ENCODE data around the gene UBE3A. TPM values are rescaled to one million over a fixed set of nuclear protein-coding genes. Genes with fewer than 3 reads are reported as not detected.

UBE3A gene
- total RNA-seq (2021; ENCODE audit: unreplicated experiment): 102 TPM
- 37.9 TPM for polyA plus RNA-seq (2012; ENCODE audit: insufficient read length)
- percentile 96 among the genes with signal in this experiment for Bru-seq, nascent RNA
- BruChase-seq, experiment 1, labeled RNA remaining after a 2-hour chase: percentile 91 among the genes with signal in this experiment
- BruChase-seq, experiment 2, labeled RNA remaining after a 6-hour chase: percentile 89 among the genes with signal in this experiment
- long read RNA-seq, full-length matches to known transcripts: 147 of 259 reads
- long read RNA-seq, partial matches to known transcripts: 40 of 259 reads
- long read RNA-seq, other reads (novel, unspliced or antisense): 72 of 259 reads

GRCh38 chr15:25438601-25439368 is at the start of gene UBE3A:
Gene UBE3A, minus strand, starts transcription at chr15:25439024. Its CDS starts 29,917 bp downstream, at chr15:25409107.
- ChIA-PET CTCF (interaction anchor here (0.6 to 0.7 kb wide), 2 partner anchors 79 to 1427 kb away, joined by 4 to 9 read pairs; no protein-coding TSS in a partner anchor), POLR2A (interaction anchor here (0.7 kb wide), 1 partner anchor 14 kb away, joined by 3 read pairs; no protein-coding TSS in a partner anchor)
- Histone ChIP-seq H3K27me3 (ENCODE audit: control insufficient read depth, insufficient read depth, low read length) (no peaks in the 10 kb centered on the region), H3K36me3 (ENCODE audit: control insufficient read depth, insufficient read depth, low read length) (no peaks in the 10 kb centered on the region; the same call in 1 of the 2 replicates), H3K4me3 (ENCODE audit: low read depth in 2 of 2, low read length in 2 of 2) (peak within 1 kb of the TSS; percentile 91 to 95), H3K27ac (ENCODE audit: low read length) (peak within 1 kb of the TSS; percentile 94), H3K4me1 (ENCODE audit: control insufficient read depth, insufficient read depth, low read length) (peaks cover 4% of the 10 kb centered on the region), H3K9me3 (ENCODE audit: control insufficient read depth, insufficient read depth, low read depth, low read length) (peaks cover 9% of the 10 kb centered on the region; the same call in 1 of the 2 replicates)
- intact Hi-C loops (cut with micrococcal nuclease; ENCODE audit: unreplicated experiment): no loop called here
- no TSS peak for BruUV-seq (replicated peaks)
- peak; percentile 30 for DNase-seq (ENCODE audit: low read depth, low spot score)
- TF ChIP-seq POLR2AphosphoS5 (IDR thresholded peaks at IDR 0.05; ENCODE audit: low read depth, low read length) (peak; percentile 83), SIN3A (IDR thresholded peaks at IDR 0.05; ENCODE audit: borderline replicate concordance, insufficient read depth, low read depth, low read length) (peak; percentile 40; the same call in 1 of the 2 replicates), TCF7L2 (IDR thresholded peaks at IDR 0.05; ENCODE audit: low read depth, low read length) (no peak), REST (IDR thresholded peaks at IDR 0.05; ENCODE audit: insufficient read depth in 1 of 2, low read depth in 2 of 2, low read length in 1 of 2) (no peak), CTCF (IDR thresholded peaks at IDR 0.05) (peak; percentile 48)
- ATAC-seq: peak; percentile 98
- in situ Hi-C loops (cut with HindIII; ENCODE audit: low pct_unique_long_range_greater_than_20kb, low sequenced_read_pairs): no loop called here

GRCh38 chr15:25487226-25487884 is 48.5 kb upstream of the UBE3A start:
- Histone ChIP-seq H3K27me3 (ENCODE audit: control insufficient read depth, insufficient read depth, low read length) (no peaks in the 10 kb centered on the region), H3K27ac (ENCODE audit: low read length) (no peak overlapping the region), H3K4me1 (ENCODE audit: control insufficient read depth, insufficient read depth, low read length) (no peaks in the 10 kb centered on the region), H3K9me3 (ENCODE audit: control insufficient read depth, insufficient read depth, low read depth, low read length) (0 out of 2 replicates have a peak, but pooled peaks cover 3% of the 10 kb centered on the region), H3K36me3 (ENCODE audit: control insufficient read depth, insufficient read depth, low read length) (no peaks in the 10 kb centered on the region), H3K4me3 (ENCODE audit: low read depth in 2 of 2, low read length in 2 of 2) (no peak overlapping the region)
- CTCF ChIA-PET: no interaction called here
- in situ Hi-C loops (cut with HindIII; ENCODE audit: low pct_unique_long_range_greater_than_20kb, low sequenced_read_pairs): no loop called here
- POLR2A ChIA-PET: no interaction called here
- DNase-seq (ENCODE audit: low read depth, low spot score) (no peak), ATAC-seq (no peak)
- no TSS peak for BruUV-seq (replicated peaks)
- no peak for TF ChIP-seq POLR2AphosphoS5 (IDR thresholded peaks at IDR 0.05; ENCODE audit: low read depth, low read length)
- no peak for TF ChIP-seq SIN3A (IDR thresholded peaks at IDR 0.05; ENCODE audit: borderline replicate concordance, insufficient read depth, low read depth, low read length)
- no peak for TF ChIP-seq TCF7L2 (IDR thresholded peaks at IDR 0.05; ENCODE audit: low read depth, low read length)
- TF ChIP-seq REST (IDR thresholded peaks at IDR 0.05; ENCODE audit: insufficient read depth in 1 of 2, low read depth in 2 of 2, low read length in 1 of 2): no peak
- no peak for TF ChIP-seq CTCF (IDR thresholded peaks at IDR 0.05)
- intact Hi-C loops (cut with micrococcal nuclease; ENCODE audit: unreplicated experiment): no loop called here

All from Panc1 (cell line).